Measurements from ENCODE around the gene SRSF1.
"Not testable (repeated sequence)": the region's sequence is repeated elsewhere in the genome, so short reads cannot be mapped to it uniquely, and the experiment has no call there.

The SRSF1 gene

GRCh38 chr17:57988301-57989250 is 18.5 kb downstream of the SRSF1 start:
- DNase-seq = peak; percentile 80

GRCh38 chr17:57987581-57988300 is 19.3 kb downstream of the SRSF1 start, which contains the start of gene VEZF1:
VEZF1 (minus strand) TSS chr17:57988254; CDS start chr17:57988111, 143 bp downstream.
- peak; percentile 78 for DNase-seq

- peak; percentile 81 for DNase-seq
Observed at GRCh38 chr17:57986841-57987580, 20.0 kb downstream of the SRSF1 start.

GRCh38 chr17:57985675-57985974 is 21.4 kb downstream of the SRSF1 start:
- DNase-seq = peak; percentile 84

GRCh38 chr17:57984936-57985674 is 21.9 kb downstream of the SRSF1 start:
- no peak for DNase-seq

GRCh38 chr17:57984261-57984890 is 22.7 kb downstream of the SRSF1 start:
- peak; percentile 45 for DNase-seq

GRCh38 chr17:57983446-57983845 is 23.6 kb downstream of the SRSF1 start:
- no peak for DNase-seq

GRCh38 chr17:57982452-57983170 is 24.4 kb downstream of the SRSF1 start:
- no peak for DNase-seq

GRCh38 chr17:57980522-57980921 is 26.5 kb downstream of the SRSF1 start:
- no peak for DNase-seq

- no peak for DNase-seq
Observed at GRCh38 chr17:57979076-57979475, 28.0 kb downstream of the SRSF1 start.

- DNase-seq = no peak
Observed at GRCh38 chr17:57976594-57976993, 30.5 kb downstream of the SRSF1 start.

- no peak for DNase-seq
Observed at GRCh38 chr17:57975044-57975443, 32.0 kb downstream of the SRSF1 start.

- DNase-seq = not testable (repeated sequence)
Observed at GRCh38 chr17:57974053-57974824, 32.8 kb downstream of the SRSF1 start.

GRCh38 chr17:57972151-57972550 is 34.9 kb downstream of the SRSF1 start:
- no peak for DNase-seq

- no peak for DNase-seq
Observed at GRCh38 chr17:57971572-57971971, 35.5 kb downstream of the SRSF1 start.

GRCh38 chr17:57970710-57971109 is 36.3 kb downstream of the SRSF1 start:
- DNase-seq = peak; percentile 43

GRCh38 chr17:57968456-57968855 is 38.6 kb downstream of the SRSF1 start:
- no peak for DNase-seq

GRCh38 chr17:57966875-57967274 is 40.2 kb downstream of the SRSF1 start:
- no peak for DNase-seq

- no peak for DNase-seq
Observed at GRCh38 chr17:57966246-57966645, 40.8 kb downstream of the SRSF1 start.

GRCh38 chr17:57965521-57966160 is 41.4 kb downstream of the SRSF1 start:
- no peak for DNase-seq

Measured in EL (cell line).